Activated CD8-positive, alpha-beta memory T cell treated with anti-CD3 and anti-CD28 coated beads for 24 hours (primary cell): ENCODE results near the gene MYO5A.
"Not testable (repeated sequence)": the region's sequence is repeated elsewhere in the genome, so short reads cannot be mapped to it uniquely, and the experiment has no call there.

ENCODE experiments used
- DNase-seq: peaks from one replicate; pipeline ENCODE4 v3.0.0-alpha.2; 2020

Gene MYO5A

GRCh38 chr15:52448011-52448890 lies 80.4 kb downstream of the MYO5A start:
- no peak for DNase-seq

- DNase-seq, result no peak
Measured at GRCh38 chr15:52445954-52446353, 82.7 kb downstream of the MYO5A start.

DNA sequence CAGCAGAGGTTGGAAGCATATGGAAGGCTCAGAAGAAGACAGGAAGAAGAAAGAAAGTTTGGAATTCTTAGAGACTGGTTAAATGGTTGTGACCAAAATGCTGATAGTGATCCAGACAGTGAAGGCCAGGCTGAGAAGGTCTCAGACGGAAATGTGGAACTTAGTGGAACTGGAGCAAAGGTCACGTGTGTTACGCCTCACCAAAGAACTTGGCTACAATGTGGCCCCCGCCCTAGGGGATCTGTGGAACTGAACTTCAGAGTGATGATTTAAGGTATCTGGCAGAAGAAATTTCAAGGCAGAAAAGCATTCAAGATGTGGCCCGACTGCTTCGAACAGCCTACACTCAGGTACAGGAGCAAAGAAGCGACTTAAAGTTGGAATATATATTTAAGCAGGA lies 83.1 kb downstream of the MYO5A start:
- no peak for DNase-seq

- DNase-seq, result not testable (repeated sequence)
Measured at GRCh38 chr15:52443205-52443604, 85.5 kb downstream of the MYO5A start.

- DNase-seq, result no peak
Measured at GRCh38 chr15:52441841-52442240, 86.8 kb downstream of the MYO5A start.

GRCh38 chr15:52440946-52441345 lies 87.7 kb downstream of the MYO5A start:
- no peak for DNase-seq

DNA sequence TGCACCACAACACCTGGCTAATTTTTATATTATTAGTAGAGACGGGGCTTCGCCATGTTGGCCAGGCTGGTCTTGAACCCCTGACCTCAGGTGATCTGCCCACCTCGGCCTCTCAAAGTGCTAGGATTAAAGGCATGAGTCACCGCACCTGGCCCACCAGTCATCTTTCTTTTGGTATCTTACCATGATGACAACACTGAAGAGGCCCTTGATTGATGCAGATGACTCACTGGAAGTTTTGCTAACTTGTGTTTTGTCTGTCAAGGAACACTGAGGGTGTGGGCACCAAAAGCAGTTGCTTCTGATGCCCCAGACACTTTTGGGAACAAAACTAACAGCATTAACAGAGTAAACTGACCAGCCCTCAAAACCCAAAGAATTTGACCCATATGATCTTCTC lies 88.3 kb downstream of the MYO5A start:
- no peak for DNase-seq

- DNase-seq, result no peak
Measured at GRCh38 chr15:52439470-52439869, 89.2 kb downstream of the MYO5A start.

DNA sequence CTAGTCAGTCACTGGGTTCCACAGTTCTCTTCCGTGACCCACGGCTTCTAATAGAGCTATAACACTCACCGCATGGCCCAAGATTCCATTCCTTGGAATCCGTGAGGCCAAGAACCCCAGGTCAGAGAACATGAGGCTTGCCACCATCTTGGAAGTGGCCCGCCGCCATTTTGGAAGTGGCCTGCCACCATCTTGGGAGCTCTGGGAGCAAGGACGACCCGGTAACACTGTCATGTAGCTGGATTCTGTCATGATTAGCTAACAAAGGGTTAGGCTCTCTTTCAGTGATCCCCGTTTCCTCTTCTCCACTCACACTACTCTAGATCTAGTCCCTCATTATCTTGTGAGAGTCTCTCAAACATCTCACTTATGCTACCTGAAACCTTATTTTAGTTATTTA lies 89.6 kb downstream of the MYO5A start:
- not testable (repeated sequence) for DNase-seq

DNA sequence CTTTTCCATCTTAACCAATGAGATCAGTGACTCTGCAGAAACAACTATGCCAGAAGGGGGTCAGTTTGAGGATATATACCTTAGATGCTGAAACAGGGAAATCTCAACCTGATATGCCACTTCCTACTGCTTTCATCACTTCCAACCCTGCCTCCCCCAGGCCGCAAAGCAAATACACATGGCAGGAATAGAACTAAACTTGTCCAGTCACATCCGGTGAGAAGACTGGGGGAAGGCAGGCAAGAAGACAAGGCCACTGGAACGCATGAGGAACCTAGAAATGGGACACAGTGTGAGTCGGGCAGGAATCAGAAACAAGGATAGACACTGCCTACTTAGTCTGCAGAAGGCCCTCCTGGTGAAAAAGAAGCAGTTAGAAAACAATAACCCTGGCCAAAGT lies 90.6 kb downstream of the MYO5A start:
- DNase-seq, result no peak

DNA sequence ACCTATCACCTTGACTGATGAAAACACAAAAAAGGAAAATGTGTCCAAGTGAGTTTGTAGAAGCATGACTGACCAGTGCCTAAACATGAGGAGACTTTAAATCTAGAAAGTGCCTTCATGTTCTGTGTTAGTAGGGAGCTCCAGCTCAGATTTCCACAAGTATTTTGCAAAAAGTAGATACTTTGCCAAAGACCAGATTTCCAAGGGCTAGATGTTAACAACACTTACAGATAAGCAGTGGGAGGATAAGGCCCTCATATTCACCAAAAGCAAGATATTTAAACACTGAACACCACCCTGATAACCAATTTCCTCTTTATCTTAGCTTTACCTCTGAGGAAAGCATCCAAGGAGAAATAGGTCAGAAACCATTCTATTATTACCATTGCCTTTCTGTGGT lies 91.0 kb downstream of the MYO5A start:
- no peak for DNase-seq

- no peak for DNase-seq
Measured at GRCh38 chr15:52436981-52437380, 91.7 kb downstream of the MYO5A start.

- no peak for DNase-seq
Measured at GRCh38 chr15:52434885-52435284, 93.8 kb downstream of the MYO5A start.

DNA sequence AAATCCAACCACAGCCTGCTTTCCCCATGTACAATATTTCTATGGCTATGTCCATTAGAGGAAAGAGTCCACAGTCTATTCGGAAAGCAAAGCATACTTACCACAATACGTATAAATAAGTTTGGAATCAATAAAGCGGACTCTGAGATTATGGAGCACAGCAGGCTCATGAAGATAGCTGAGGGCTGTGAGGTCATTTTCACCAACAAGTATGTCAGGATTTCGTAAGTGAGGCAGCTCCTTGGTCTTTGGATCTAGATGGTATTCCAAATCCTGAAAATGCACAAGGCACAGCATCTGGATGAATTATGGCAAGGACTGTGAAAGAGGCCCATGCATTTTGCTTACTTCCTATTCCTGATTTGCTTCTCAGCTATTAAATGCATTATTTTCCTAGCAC lies 100.4 kb downstream of the MYO5A start:
- DNase-seq, result no peak

DNA sequence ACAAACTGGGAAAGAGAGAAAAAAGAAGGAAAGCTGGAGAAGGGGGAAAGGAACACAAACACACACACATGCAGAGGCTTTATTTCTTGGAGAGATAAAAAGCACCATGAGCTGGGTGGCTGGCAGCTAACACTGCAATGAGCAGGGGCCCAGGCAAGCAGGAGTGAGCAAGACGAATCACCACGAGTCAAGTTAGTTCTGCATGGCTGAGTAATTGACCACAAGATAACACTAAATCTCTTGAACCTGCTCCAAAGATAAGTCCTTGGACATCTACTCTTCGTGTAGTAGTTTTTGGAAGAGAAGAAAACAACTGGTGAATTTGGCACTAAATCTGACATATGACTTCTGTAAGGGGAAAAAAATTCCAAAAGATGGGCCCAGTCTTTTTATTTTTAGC lies 100.9 kb downstream of the MYO5A start:
- DNase-seq, result no peak

DNA sequence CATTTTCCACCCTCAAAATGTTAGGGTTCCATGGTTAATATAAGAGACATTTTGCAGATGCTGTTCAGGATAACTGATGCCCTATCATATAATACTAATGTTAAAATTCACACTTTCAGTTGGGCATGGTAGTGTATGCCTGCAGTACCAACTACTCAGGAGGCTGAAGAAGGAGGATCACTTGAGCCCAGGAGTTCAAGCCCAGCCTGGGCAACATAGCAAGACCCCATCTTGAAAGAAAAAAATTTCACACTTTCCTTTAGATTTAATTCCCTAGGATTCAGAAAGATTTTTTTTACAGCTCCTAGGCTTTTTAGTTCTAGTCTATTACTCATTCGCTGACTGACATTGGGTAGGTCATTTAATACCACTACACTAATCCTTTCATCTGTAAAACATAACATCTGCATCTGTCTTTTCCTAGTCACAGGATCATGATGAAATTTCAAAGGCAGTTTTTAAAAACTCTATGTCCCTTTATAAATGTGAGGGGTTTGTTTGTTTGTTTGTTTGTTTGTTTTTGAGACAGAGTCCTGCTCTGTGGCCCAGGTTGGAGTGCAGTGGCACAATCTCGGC lies 103.7 kb downstream of the MYO5A start:
- DNase-seq, result no peak

- no peak for DNase-seq
Measured at GRCh38 chr15:52423852-52424251, 104.8 kb downstream of the MYO5A start.

GRCh38 chr15:52422001-52422400 lies 106.7 kb downstream of the MYO5A start:
- DNase-seq, result no peak

GRCh38 chr15:52421029-52421428 lies 107.7 kb downstream of the MYO5A start:
- no peak for DNase-seq

DNA sequence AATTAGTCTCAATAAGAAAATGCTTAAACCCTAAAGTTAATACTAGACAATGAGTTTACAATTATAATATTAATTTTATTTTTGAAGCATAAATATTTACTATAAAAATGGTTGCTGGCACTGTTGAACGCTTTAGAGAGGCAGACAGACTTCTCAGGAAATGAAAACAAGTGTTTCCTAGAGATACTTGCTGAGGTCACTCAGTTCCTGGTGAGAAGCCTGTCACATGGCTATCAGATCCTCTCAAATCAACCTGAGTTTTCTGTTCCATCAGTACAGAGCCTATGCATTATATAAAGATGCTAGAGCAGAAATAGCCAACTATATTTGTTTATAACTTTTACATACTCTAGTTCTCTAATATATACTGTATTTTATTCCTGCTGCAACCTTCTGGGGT lies 109.2 kb downstream of the MYO5A start:
- no peak for DNase-seq

GRCh38 chr15:52417957-52418356 lies 110.7 kb downstream of the MYO5A start:
- DNase-seq, result no peak

- no peak for DNase-seq
Measured at GRCh38 chr15:52417521-52417920, 111.2 kb downstream of the MYO5A start.

DNA sequence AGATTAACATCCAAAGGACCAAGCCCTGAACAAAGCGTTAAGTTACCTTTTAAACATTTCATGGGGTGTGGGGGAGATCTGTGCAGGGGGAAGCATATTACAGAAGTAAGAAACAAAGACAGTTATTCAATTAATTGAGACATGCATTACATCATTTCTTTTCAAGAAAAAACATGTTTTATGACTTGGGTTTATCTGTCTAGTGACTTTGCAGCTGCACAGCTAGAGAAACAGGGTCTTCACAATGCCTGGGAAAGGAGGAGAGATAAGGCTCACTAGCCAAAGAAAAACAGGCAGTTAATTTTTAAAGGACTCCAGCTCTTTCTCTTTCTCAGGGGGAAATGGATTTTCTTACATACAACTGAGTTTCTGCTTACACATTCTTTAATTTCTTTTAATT lies 112.1 kb downstream of the MYO5A start:
- DNase-seq, result not testable (repeated sequence)

DNA sequence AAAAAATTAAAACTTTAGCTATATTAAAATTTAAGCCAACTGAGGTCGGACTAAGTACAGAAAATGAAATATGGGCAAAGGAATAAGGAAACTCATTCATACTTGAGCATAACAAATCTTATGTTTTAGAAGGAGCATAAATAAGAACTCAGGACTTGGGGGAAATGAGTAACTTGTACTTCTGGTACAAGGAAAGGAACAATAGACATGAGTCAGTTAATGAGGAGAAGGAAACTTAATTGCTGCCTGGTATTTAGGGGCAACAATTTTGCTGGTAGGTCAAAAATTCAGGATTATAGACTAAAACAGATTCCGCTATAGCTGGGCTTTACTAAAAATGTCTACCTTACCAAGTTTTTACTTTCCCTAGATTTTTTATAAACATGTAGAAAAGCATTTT lies 113.1 kb downstream of the MYO5A start:
- no peak for DNase-seq

DNA sequence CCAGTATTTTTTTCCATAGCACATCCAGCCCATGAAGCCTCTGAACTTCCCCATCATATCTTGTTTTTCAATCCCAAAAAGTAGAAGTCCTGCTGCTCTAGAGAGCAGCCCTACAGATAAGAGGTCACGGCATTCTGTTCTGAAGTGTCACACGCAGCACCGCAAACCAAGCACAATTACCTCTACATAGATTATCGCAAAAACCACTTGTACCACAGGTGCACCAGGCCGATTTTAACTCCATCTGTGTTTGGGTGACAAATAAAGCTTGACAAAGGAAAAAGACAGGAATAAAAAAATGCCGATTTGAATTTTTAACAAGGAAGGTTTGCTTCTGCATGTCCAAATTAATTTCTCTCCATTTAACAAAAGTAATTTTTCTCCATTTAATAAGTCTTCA lies 113.7 kb downstream of the MYO5A start:
- DNase-seq, result no peak
